Mesothelial cell of epicardium (in vitro differentiated cells): ENCODE measurements around the gene CNTN3. TPM values are rescaled to one million over a fixed set of nuclear protein-coding genes. Genes with fewer than 3 reads are reported as not detected.
A peak's percentile ranks its signal among the peaks of the same experiment; 100 is the strongest.

Source experiments
- DNase-seq, 2 experiments: peaks; one replicate each; pipeline ENCODE4 v3.0.0; 2021; ENCODE audit warnings: low spot score in 2 of 2; ENCODE audit not compliant: unreplicated experiment in 2 of 2
- H3K27ac Mint-ChIP-seq: 2 replicates; pipeline ENCODE4 v1.8.0; 2021; ENCODE audit warnings: mixed read lengths
- H3K27me3 Mint-ChIP-seq: 2 replicates; pipeline ENCODE4 v1.8.0; 2021; ENCODE audit warnings: low read depth, mixed read lengths
- H3K36me3 Mint-ChIP-seq: 2 replicates; pipeline ENCODE4 v1.8.0; 2021; ENCODE audit warnings: mixed read lengths
- H3K4me1 Mint-ChIP-seq: 2 replicates; pipeline ENCODE4 v1.8.0; 2021; ENCODE audit warnings: mixed read lengths
- H3K4me3 Mint-ChIP-seq: 2 replicates; pipeline ENCODE4 v1.8.0; 2021; ENCODE audit warnings: mild to moderate bottlenecking, moderate library complexity, mixed read lengths
- H3K9me3 Mint-ChIP-seq: 2 replicates; pipeline ENCODE4 v1.8.0; 2021; ENCODE audit warnings: mixed read lengths
- CTCF ChIP-seq: fragments of 200-600 bp; sonication (generic); IDR thresholded peaks from one replicate; pipeline ENCODE4 v1.5.0; 2021; ENCODE audit warnings: antibody characterized with exemption; ENCODE audit not compliant: unreplicated experiment
- total RNA-seq: library from RNA; stranded (reverse); gene quantifications from 3 replicates; pipeline ENCODE4 v1.2.1, GENCODE V29; 2021

CNTN3 gene
- total RNA-seq, 1 donor from 2014 or later: 1.5 TPM

DNA sequence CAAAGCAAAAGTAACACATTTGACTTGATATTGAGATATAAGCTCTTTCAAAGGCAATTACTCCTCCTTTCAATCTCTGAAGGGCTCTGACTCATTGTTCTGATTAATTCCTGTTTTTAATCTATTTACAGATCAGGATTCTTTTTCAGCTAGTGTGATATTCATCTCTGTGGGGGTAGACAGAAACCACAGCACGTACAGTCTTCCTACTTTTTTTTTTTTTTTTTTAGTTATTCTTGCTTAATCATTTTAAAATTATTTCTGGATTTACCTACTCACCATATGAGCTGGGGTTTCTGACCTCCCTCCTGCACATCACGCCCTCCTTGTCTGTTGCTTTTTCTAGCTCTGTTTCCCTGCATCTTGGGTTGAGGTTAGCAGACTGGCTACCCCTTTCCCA is 1.4 kb downstream of the CNTN3 start:
- peak overlapping the region; percentile 65 for H3K4me3 Mint-ChIP-seq
- no peak overlapping the region for H3K27ac Mint-ChIP-seq
- peaks cover 89% of the 10 kb centered on the region for H3K27me3 Mint-ChIP-seq
- no peak for TF ChIP-seq CTCF
- H3K36me3 Mint-ChIP-seq: no peaks in the 10 kb centered on the region
- peaks cover 8% of the 10 kb centered on the region for H3K4me1 Mint-ChIP-seq
- DNase-seq: no peak
- H3K9me3 Mint-ChIP-seq: no peaks in the 10 kb centered on the region

- H3K4me3 Mint-ChIP-seq: no peak overlapping the region
- H3K27ac Mint-ChIP-seq: no peak overlapping the region
- no peak for TF ChIP-seq CTCF
- H3K9me3 Mint-ChIP-seq: no peaks in the 10 kb centered on the region
- no peak for DNase-seq
- no peaks in the 10 kb centered on the region for H3K36me3 Mint-ChIP-seq
- H3K27me3 Mint-ChIP-seq: peaks cover 84% of the 10 kb centered on the region
- peaks cover 8% of the 10 kb centered on the region for H3K4me1 Mint-ChIP-seq
These were observed 3.3 kb downstream of the CNTN3 start for GRCh38 chr3:74611206-74611605.

- no peaks in the 10 kb centered on the region for H3K36me3 Mint-ChIP-seq
These were observed 6.7 kb downstream of the CNTN3 start for GRCh38 chr3:74607803-74608202.

GRCh38 chr3:74606996-74607395 is 7.5 kb downstream of the CNTN3 start:
- TF ChIP-seq CTCF: no peak
- DNase-seq: no peak
- H3K36me3 Mint-ChIP-seq: no peaks in the 10 kb centered on the region
- H3K27me3 Mint-ChIP-seq: peaks cover 58% of the 10 kb centered on the region
- H3K4me3 Mint-ChIP-seq: no peak overlapping the region
- H3K27ac Mint-ChIP-seq: no peak overlapping the region
- no peaks in the 10 kb centered on the region for H3K9me3 Mint-ChIP-seq
- H3K4me1 Mint-ChIP-seq: no peaks in the 10 kb centered on the region

More at GRCh38 chr3:74607803-74608202, 6.7 kb downstream of the CNTN3 start:
- Mint-ChIP-seq H3K4me1 (no peaks in the 10 kb centered on the region), H3K9me3 (no peaks in the 10 kb centered on the region), H3K27ac (no peak overlapping the region), H3K4me3 (no peak overlapping the region), H3K27me3 (peaks cover 66% of the 10 kb centered on the region)
- no peak for DNase-seq
- no peak for TF ChIP-seq CTCF

- Mint-ChIP-seq H3K36me3 (no peaks in the 10 kb centered on the region), H3K27ac (no peak overlapping the region), H3K4me3 (no peak overlapping the region), H3K4me1 (no peaks in the 10 kb centered on the region), H3K9me3 (no peaks in the 10 kb centered on the region), H3K27me3 (peaks cover 42% of the 10 kb centered on the region)
- no peak for DNase-seq
- no peak for TF ChIP-seq CTCF
These were observed 9.0 kb downstream of the CNTN3 start for GRCh38 chr3:74605437-74605836.

- no peaks in the 10 kb centered on the region for H3K36me3 Mint-ChIP-seq
- TF ChIP-seq CTCF: no peak
- H3K27me3 Mint-ChIP-seq: peaks cover 24% of the 10 kb centered on the region
- H3K9me3 Mint-ChIP-seq: peaks cover 12% of the 10 kb centered on the region
- H3K4me3 Mint-ChIP-seq: no peak overlapping the region
- no peaks in the 10 kb centered on the region for H3K4me1 Mint-ChIP-seq
- no peak overlapping the region for H3K27ac Mint-ChIP-seq
- DNase-seq: no peak
These were observed 11.2 kb downstream of the CNTN3 start for GRCh38 chr3:74603292-74603691.
